CD4-positive, alpha-beta T cell treated with Interleukin-15 for 1 hour (primary cell): ENCODE measurements around the gene ICAM3.

Source experiments
- DNase-seq: peaks from one replicate; pipeline ENCODE4 v3.0.0-alpha.2; 2020

ICAM3 gene

GRCh38 chr19:10317857-10318462 is 21.5 kb downstream of the ICAM3 start:
- no peak for DNase-seq

- no peak for DNase-seq
Measured at GRCh38 chr19:10317045-10317856, 22.2 kb downstream of the ICAM3 start.

- no peak for DNase-seq
Measured at GRCh38 chr19:10316229-10317044, 23.0 kb downstream of the ICAM3 start.

GRCh38 chr19:10315335-10316214 is 23.8 kb downstream of the ICAM3 start, which contains the start of gene FDX2:
Gene FDX2, minus strand, starts transcription at chr19:10316015. Its CDS starts 19 bp downstream, at chr19:10315996.
- DNase-seq = peak; percentile 88

GRCh38 chr19:10309423-10309822 is 30.0 kb downstream of the ICAM3 start, which contains the start of gene ZGLP1:
Gene ZGLP1, minus strand, starts transcription at chr19:10309815.
- DNase-seq = no peak

- no peak for DNase-seq
Measured at GRCh38 chr19:10306327-10306726, 33.1 kb downstream of the ICAM3 start.

- DNase-seq = peak; percentile 59
Measured at GRCh38 chr19:10305139-10305806, 34.2 kb downstream of the ICAM3 start.

- DNase-seq = no peak
Measured at GRCh38 chr19:10299545-10300458, 39.6 kb downstream of the ICAM3 start.

- no peak for DNase-seq
Measured at GRCh38 chr19:10295847-10296591, 43.4 kb downstream of the ICAM3 start.

- peak; percentile 82 for DNase-seq
Measured at GRCh38 chr19:10295305-10295846, 44.0 kb downstream of the ICAM3 start.

GRCh38 chr19:10294368-10294697 is 45.1 kb downstream of the ICAM3 start:
- no peak for DNase-seq

- no peak for DNase-seq
Measured at GRCh38 chr19:10293637-10294367, 45.6 kb downstream of the ICAM3 start.

GRCh38 chr19:10292789-10293636 is 46.4 kb downstream of the ICAM3 start:
- peak; percentile 33 for DNase-seq

GRCh38 chr19:10292206-10292788 is 47.1 kb downstream of the ICAM3 start:
- peak; percentile 77 for DNase-seq

GRCh38 chr19:10291554-10292205 is 47.7 kb downstream of the ICAM3 start:
- DNase-seq = no peak

- peak; percentile 64 for DNase-seq
Measured at GRCh38 chr19:10290876-10291553, 48.4 kb downstream of the ICAM3 start.
